H1 (cell line): ENCODE results near the gene PRR5. TPM values are rescaled to one million over a fixed set of nuclear protein-coding genes. Genes with fewer than 3 reads are reported as not detected.

Experiments used
- BRCA1 ChIP-seq: IDR thresholded peaks from 2 replicates; pipeline ENCODE4 v1.6.1; 2012; ENCODE audit warnings: low read depth, low read length, improper control_type of control experiment
- CHD7 ChIP-seq: fragments of 300-600 bp; sonication (generic); IDR thresholded peaks from 2 replicates; pipeline ENCODE4 v1.7.1; 2012; ENCODE audit warnings: low read length, moderate library complexity, mild to moderate bottlenecking, inconsistent platforms; ENCODE audit not compliant: insufficient replicate concordance
- JUN ChIP-seq: IDR thresholded peaks from 2 replicates; pipeline ENCODE4 v1.6.1; 2011; ENCODE audit warnings: low read depth, mild to moderate bottlenecking, improper control_type of control experiment, low read length
- POLR2A ChIP-seq, 2 experiments: IDR thresholded peaks; 1 replicate in 1 of 2; 2 replicates in 1 of 2; pipeline ENCODE4 v1.6.1; 2011; ENCODE audit warnings: low read depth in 2 of 2, low read length in 2 of 2, mild to moderate bottlenecking in 2 of 2; ENCODE audit errors: control extremely low read depth in 1 of 2
- RXRA ChIP-seq: IDR thresholded peaks from 2 replicates; pipeline ENCODE4 v1.6.1; 2011; ENCODE audit warnings: low read depth, mild to moderate bottlenecking, low read length, moderate library complexity; ENCODE audit not compliant: insufficient read depth
- TAF1 ChIP-seq: IDR thresholded peaks from 2 replicates; pipeline ENCODE4 v1.6.1; 2011; ENCODE audit warnings: mild to moderate bottlenecking, low read depth, low read length
- USF2 ChIP-seq: IDR thresholded peaks from 2 replicates; pipeline ENCODE4 v1.6.1; 2011; ENCODE audit warnings: low read length, improper control_type of control experiment
- polyA plus RNA-seq, 7 experiments: library from polyadenylated mRNA; depleted of rRNA in 3 of 7; stranded (reverse) in 5 of 7; unstranded in 2 of 7; fragments of >200 nt in 5 of 7; fragments of 200-250 nt in 2 of 7; gene quantifications; 1 replicate in 5 of 7; 2 replicates in 1 of 7; 4 replicates in 1 of 7; pipeline versions ENCODE4 v1.2.1 to v1.2.3, GENCODE V29; 2011 to 2013; ENCODE audit warnings: missing spikeins in 2 of 7, mixed read lengths in 2 of 7
- total RNA-seq: library from RNA; stranded (reverse); fragmentation: NEBNext Ultra II Directional; extraction: Animal tissue kit (Norgen Biotek cat#: 25700); gene quantifications from 2 replicates; pipeline ENCODE4 v1.2.1, GENCODE V29; 2021

PRR5 gene
- total and polyA plus RNA-seq, 2 of the 8 experiments (the other 6 are each of a cell fraction or from before 2014, with no cell fraction given), result 16.5 to 25.7 TPM

GRCh38 chr22:44680481-44680894, 21.5 kb upstream of the PRR5 start (continued):
- no peak for TF ChIP-seq CHD7
- no peak for TF ChIP-seq JUN
- TF ChIP-seq RXRA, result no peak
- no peak for TF ChIP-seq BRCA1
- TF ChIP-seq POLR2A (IDR thresholded peaks at IDR 0.05; ENCODE audit: control extremely low read depth in 1 of 2, low read depth in 2 of 2, low read length in 2 of 2), result no peak
- no peak for TF ChIP-seq TAF1
- no peak for TF ChIP-seq USF2
